Epithelial cell of proximal tubule (primary cell): ENCODE data around the gene SNX27. TPM values are rescaled to one million over a fixed set of nuclear protein-coding genes. Genes with fewer than 3 reads are reported as not detected.

Experiments used
- DNase-seq: peaks from one replicate; pipeline ENCODE4 v3.0.0-alpha.2; 2011; ENCODE audit warnings: low read depth
- H3K4me3 ChIP-seq: 2 replicates; pipeline ENCODE4 v1.5.1; 2011; ENCODE audit warnings: low read depth, mild to moderate bottlenecking, low read length
- total RNA-seq: library from RNA; depleted of rRNA; stranded (reverse); fragments of >200 nt; gene quantifications from 2 replicates; pipeline ENCODE4 v1.2.3, GENCODE V29; 2015
- TF ChIP-seq, protein P1 (sequence below): conservative IDR thresholded peaks from 2 replicates; pipeline ENCODE4 v1.5.1; 2012; ENCODE audit warnings: low read depth, mild to moderate bottlenecking, low read length

The SNX27 gene
- total RNA-seq, 1 donor from 2014 or later, result 13.2 TPM

GRCh38 chr1:151619489-151620093, 7.7 kb downstream of the SNX27 start:
- DNase-seq, result no peak

GRCh38 chr1:151620286-151620685, 8.4 kb downstream of the SNX27 start:
- no peak for DNase-seq
- TF ChIP-seq, protein P1, sequence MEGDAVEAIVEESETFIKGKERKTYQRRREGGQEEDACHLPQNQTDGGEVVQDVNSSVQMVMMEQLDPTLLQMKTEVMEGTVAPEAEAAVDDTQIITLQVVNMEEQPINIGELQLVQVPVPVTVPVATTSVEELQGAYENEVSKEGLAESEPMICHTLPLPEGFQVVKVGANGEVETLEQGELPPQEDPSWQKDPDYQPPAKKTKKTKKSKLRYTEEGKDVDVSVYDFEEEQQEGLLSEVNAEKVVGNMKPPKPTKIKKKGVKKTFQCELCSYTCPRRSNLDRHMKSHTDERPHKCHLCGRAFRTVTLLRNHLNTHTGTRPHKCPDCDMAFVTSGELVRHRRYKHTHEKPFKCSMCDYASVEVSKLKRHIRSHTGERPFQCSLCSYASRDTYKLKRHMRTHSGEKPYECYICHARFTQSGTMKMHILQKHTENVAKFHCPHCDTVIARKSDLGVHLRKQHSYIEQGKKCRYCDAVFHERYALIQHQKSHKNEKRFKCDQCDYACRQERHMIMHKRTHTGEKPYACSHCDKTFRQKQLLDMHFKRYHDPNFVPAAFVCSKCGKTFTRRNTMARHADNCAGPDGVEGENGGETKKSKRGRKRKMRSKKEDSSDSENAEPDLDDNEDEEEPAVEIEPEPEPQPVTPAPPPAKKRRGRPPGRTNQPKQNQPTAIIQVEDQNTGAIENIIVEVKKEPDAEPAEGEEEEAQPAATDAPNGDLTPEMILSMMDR, result no peak
- H3K4me3 ChIP-seq, result no peak overlapping the region

More at GRCh38 chr1:151619489-151620093, 7.7 kb downstream of the SNX27 start:
- TF ChIP-seq, protein P1, result no peak
- no peak overlapping the region for H3K4me3 ChIP-seq

GRCh38 chr1:151621351-151621750, 9.5 kb downstream of the SNX27 start:
- TF ChIP-seq, protein P1, result no peak
- no peak overlapping the region for H3K4me3 ChIP-seq
- DNase-seq, result no peak

DNA sequence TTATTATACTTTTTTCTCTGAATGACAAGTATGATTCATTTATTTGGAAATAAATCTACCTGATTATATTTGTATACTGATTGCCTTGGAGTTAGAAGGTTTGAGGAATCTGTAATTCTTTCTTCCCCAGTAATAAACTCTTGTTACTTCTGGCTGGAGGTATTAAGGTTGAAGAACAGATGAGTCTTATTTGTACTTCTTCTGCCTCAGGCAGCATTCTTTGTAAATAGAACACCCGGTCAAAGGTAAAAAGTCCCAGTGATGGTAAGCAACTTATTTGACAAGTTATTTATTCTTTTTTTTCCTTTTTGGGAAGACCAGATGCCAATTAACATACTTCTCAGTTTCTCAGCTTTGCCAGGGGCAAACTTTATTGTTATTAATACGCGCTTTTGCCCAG, 12.9 kb downstream of the SNX27 start:
- TF ChIP-seq, protein P1, result no peak
- no peak overlapping the region for H3K4me3 ChIP-seq
- no peak for DNase-seq

DNA sequence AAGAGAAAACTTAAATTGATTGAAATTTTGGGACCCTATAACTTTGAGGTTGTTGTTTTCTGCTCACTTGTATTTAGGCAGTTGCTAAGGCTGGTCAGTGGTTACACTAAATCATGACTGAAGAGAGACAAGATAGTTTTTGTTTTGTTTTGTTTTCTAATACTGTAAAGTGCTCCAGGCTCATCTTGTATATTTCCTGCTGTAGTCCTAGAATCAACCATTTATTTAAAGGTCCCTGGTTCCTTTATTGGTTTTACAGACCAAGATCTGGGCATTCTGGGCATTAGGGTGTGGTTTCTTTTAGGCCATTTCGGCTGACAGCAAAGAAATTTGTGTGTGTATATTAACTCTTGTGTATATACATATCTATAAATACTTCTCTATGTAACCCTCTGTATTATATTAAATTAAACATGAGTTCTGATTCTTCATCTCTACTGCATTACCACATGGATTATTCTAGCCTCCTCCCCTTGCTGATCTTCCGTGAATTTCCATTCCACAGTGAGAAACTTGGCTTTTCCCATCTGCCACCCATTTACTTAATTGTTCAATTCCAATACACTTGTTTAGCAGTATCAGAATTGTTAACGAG, 15.0 kb downstream of the SNX27 start:
- TF ChIP-seq, protein P1, result no peak
- no peak overlapping the region for H3K4me3 ChIP-seq
- DNase-seq, result no peak

DNA sequence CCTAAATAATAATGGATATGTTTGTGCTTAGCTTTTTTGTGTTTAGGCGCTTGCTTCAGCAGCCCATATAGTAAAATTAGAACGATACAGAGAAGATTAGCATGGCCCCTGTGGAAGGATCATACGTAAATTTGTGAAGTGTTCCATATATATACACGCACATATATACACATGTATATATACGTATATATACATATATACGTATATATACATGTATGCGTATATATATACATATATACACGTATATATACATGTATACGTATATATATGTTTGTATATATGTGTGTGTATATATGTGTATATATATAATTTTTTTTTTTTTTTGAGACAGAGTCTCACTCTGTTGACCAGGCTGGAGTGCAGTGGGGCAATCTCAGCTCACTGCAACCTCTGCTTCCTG, 17.4 kb downstream of the SNX27 start:
- TF ChIP-seq, protein P1, result no peak
- H3K4me3 ChIP-seq, result no peak overlapping the region
- no peak for DNase-seq
